GM12891 (cell line): Measurements from ENCODE around the gene KCTD15.

Source experiments
- POLR2A ChIP-seq: IDR thresholded peaks from 2 replicates; pipeline ENCODE4 v1.6.1; 2011; ENCODE audit warnings: low read depth, low read length, control low read depth
- POLR2AphosphoS5 ChIP-seq: IDR thresholded peaks from 2 replicates; pipeline ENCODE4 v1.6.1; 2011; ENCODE audit warnings: low read depth, low read length, control low read depth

- TF ChIP-seq POLR2A = no peak
- TF ChIP-seq POLR2AphosphoS5 = no peak
These were observed 53.0 kb downstream of the KCTD15 start for GRCh38 chr19:33849551-33850147.
